HG02610 (cell line): ENCODE results near the gene MRPS24.
A peak's percentile ranks its signal among the peaks of the same experiment; 100 is the strongest.
"Not testable (repeated sequence)": the region's sequence is repeated elsewhere in the genome, so short reads cannot be mapped to it uniquely, and the experiment has no call there.

Experiments used
- ATAC-seq: cut with Tn5 transposase; IDR thresholded peaks from one replicate; pipeline ENCODE4 v1.9.1; 2021; ENCODE audit warnings: mild to moderate bottlenecking, moderate library complexity; ENCODE audit not compliant: unreplicated experiment

Gene MRPS24

GRCh38 chr7:43843296-43843695 lies 26.0 kb downstream of the MRPS24 start:
- no peak for ATAC-seq

- no peak for ATAC-seq
These were observed 31.1 kb downstream of the MRPS24 start for GRCh38 chr7:43838201-43838658.

GRCh38 chr7:43834463-43835251 lies 34.7 kb downstream of the MRPS24 start:
- ATAC-seq: peak; percentile 49

GRCh38 chr7:43830917-43831316 lies 38.4 kb downstream of the MRPS24 start:
- ATAC-seq: not testable (repeated sequence)

- no peak for ATAC-seq
These were observed 43.9 kb downstream of the MRPS24 start for GRCh38 chr7:43825391-43825808.

GRCh38 chr7:43824963-43825362 lies 44.4 kb downstream of the MRPS24 start:
- ATAC-seq: no peak

- not testable (repeated sequence) for ATAC-seq
These were observed 44.8 kb downstream of the MRPS24 start for GRCh38 chr7:43824513-43824912.

GRCh38 chr7:43823941-43824340 lies 45.4 kb downstream of the MRPS24 start:
- no peak for ATAC-seq

- not testable (repeated sequence) for ATAC-seq
These were observed 45.9 kb downstream of the MRPS24 start for GRCh38 chr7:43823425-43823824.
